SK-N-MC (cell line): Measurements from ENCODE around the gene PRSS33.

ENCODE experiments used
- DNase-seq: peaks from one replicate; pipeline ENCODE4 v3.0.0-alpha.2; 2011; ENCODE audit warnings: low read depth, low spot score
- H3K27ac ChIP-seq: fragments of 200-600 bp; sonication (generic); 2 replicates; pipeline ENCODE4 v1.5.1; 2016; ENCODE audit warnings: mixed run types
- H3K36me3 ChIP-seq: fragments of 200-600 bp; sonication (generic); 2 replicates; pipeline ENCODE4 v1.6.1; 2017; ENCODE audit warnings: antibody characterized with exemption, low read length, mixed read lengths; ENCODE audit not compliant: insufficient read depth
- H3K4me3 ChIP-seq: fragments of 200-600 bp; sonication (generic); 2 replicates; pipeline ENCODE4 v1.5.1; 2016
- H3K9ac ChIP-seq: fragments of 200-600 bp; sonication (generic); 2 replicates; pipeline ENCODE4 v1.8.0; 2017; ENCODE audit warnings: mixed run types, mixed read lengths; ENCODE audit not compliant: insufficient read length
- H3K9me3 ChIP-seq: fragments of 200-600 bp; sonication (generic); 2 replicates; pipeline ENCODE4 v1.6.1; 2017; ENCODE audit warnings: low read depth, mild to moderate bottlenecking, antibody characterized with exemption, low read length, moderate library complexity, mixed read lengths
- EZH2 ChIP-seq: fragments of 200-600 bp; sonication (generic); IDR thresholded peaks from one replicate; pipeline ENCODE4 v1.6.1; 2017; ENCODE audit warnings: antibody characterized with exemption
- FOXP2 ChIP-seq: optimal IDR thresholded peaks from 2 replicates; pipeline ENCODE3; 2011; ENCODE audit warnings: mild to moderate bottlenecking, moderate library complexity; ENCODE audit not compliant: insufficient read depth; ENCODE audit errors: extremely low read length, control extremely low read depth
- POLR2AphosphoS5 ChIP-seq: IDR thresholded peaks from 2 replicates; pipeline ENCODE4 v1.6.1; 2012; ENCODE audit warnings: mild to moderate bottlenecking, low read depth, low read length, borderline replicate concordance

The PRSS33 gene

DNA sequence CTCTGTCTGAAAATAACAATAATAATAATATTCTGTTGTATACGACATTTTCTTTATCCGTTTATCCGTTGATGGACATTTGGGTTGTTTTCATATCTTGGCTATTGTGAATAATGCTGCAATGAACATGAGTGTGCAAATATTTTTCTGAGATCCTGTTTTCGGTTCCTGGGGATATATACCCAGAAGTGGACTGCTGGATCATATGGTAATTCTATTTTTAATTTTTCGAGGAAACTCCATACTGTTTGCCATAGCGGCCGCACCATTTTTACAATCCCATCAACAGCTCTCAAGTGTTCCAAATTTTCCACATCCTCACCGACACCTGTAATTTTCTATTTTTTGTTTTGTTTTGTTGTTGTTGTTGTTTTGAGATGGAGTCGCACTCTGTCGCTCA is 5.6 kb upstream of the PRSS33 start:
- no peak for DNase-seq
- no peak overlapping the region for H3K4me3 ChIP-seq
- H3K27ac ChIP-seq, result no peak overlapping the region
- no peak overlapping the region for H3K9ac ChIP-seq
- TF ChIP-seq FOXP2 (no peak), EZH2 (no peak)
- H3K9me3 ChIP-seq, result no peaks in the 10 kb centered on the region
- no peaks in the 10 kb centered on the region for H3K36me3 ChIP-seq

DNA sequence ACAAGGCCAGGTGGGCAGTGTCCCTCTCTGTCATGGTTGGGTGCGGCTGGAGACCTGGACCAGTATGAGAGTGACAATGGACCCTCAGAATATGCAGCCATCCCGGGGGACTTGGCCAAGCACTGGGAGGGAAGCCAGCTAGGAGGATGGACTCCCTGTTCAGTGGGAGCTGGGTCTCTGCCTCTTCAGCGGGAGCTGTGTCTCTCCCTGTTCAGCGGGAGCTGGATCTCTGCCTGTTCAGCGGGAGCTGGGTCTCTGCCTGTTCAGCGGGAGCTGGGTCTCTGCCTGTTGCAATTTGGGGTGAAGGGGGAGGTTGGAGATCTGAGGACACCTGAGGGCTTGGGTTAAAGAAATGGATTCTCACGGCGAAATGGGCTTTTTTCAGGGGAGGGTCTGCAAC is 3.8 kb upstream of the PRSS33 start:
- Histone ChIP-seq H3K9me3 (no peaks in the 10 kb centered on the region), H3K36me3 (no peaks in the 10 kb centered on the region), H3K27ac (no peak overlapping the region), H3K9ac (no peak overlapping the region), H3K4me3 (no peak overlapping the region)
- TF ChIP-seq FOXP2 (no peak), POLR2AphosphoS5 (no peak), EZH2 (no peak)
- DNase-seq, result no peak

DNA sequence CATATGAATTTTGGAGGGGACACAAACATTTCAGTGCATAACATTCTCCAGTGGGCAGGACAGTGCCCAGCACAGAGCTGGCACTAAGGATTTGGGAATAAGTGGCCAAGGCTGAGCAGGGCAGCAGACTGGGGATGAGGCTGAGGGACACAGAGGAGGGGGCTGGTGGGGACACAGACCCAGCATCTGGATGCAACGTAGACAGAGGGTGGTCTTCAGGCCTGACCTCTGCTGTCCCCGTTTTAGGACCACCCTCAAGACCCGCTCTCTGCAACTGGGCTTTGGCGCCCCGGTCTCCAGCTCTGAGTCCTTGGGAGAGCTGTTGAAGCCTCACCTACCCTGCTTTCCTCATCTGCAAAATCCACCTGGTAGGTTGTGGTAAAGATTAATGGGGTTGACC is 3.3 kb upstream of the PRSS33 start:
- no peak overlapping the region for H3K4me3 ChIP-seq
- H3K36me3 ChIP-seq, result no peaks in the 10 kb centered on the region
- H3K9ac ChIP-seq, result no peak overlapping the region
- no peak for DNase-seq
- no peak overlapping the region for H3K27ac ChIP-seq
- H3K9me3 ChIP-seq, result no peaks in the 10 kb centered on the region
- no peak for TF ChIP-seq POLR2AphosphoS5
- no peak for TF ChIP-seq EZH2
- TF ChIP-seq FOXP2, result no peak

DNA sequence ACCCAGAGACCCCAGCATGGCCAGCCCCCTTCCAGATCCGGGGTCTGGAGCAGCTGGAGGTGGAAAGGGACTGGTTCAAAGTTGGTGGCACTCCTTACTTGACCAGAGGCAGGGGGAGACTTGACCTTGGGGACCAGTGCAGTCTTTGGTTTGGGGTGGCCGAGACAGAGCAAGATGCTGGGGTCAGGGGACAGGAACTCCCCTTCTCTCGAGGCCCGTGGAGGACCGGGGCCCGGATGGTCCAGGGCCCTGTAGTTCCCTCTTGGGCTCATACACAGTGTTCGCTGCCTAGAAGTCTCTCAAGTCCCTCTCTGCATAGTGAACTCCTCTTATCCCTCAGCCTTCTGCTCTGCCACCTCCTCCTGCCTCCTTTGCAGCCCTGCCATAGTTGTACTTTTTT is 601 bp upstream of the PRSS33 start:
- Histone ChIP-seq H3K4me3 (no peak overlapping the region), H3K36me3 (no peaks in the 10 kb centered on the region), H3K9ac (no peak overlapping the region), H3K27ac (no peak overlapping the region), H3K9me3 (no peaks in the 10 kb centered on the region)
- TF ChIP-seq POLR2AphosphoS5, result no peak
- DNase-seq, result no peak

DNA sequence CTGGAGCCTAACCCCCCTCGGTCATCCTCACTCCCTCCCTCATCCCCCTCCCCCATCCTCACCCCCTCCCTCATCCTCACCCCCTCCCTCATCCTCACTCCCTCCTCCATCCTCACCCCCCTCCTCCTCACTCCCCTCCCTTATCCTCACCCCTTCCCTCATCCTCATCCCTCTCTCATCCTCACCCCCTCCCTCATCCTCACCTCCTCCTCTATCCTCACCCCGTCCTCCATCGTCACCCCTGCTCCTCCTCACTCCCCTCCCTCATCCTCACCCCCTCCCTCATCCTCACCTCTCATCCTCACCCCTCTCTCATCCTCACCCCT is 571 bp downstream of the PRSS33 start:
- Histone ChIP-seq H3K9me3 (no peaks in the 10 kb centered on the region), H3K27ac (no peak overlapping the region), H3K36me3 (no peaks in the 10 kb centered on the region), H3K4me3 (no peak overlapping the region), H3K9ac (no peak overlapping the region)
- no peak for DNase-seq
- no peak for TF ChIP-seq EZH2
- no peak for TF ChIP-seq POLR2AphosphoS5
- TF ChIP-seq FOXP2, result no peak

DNA sequence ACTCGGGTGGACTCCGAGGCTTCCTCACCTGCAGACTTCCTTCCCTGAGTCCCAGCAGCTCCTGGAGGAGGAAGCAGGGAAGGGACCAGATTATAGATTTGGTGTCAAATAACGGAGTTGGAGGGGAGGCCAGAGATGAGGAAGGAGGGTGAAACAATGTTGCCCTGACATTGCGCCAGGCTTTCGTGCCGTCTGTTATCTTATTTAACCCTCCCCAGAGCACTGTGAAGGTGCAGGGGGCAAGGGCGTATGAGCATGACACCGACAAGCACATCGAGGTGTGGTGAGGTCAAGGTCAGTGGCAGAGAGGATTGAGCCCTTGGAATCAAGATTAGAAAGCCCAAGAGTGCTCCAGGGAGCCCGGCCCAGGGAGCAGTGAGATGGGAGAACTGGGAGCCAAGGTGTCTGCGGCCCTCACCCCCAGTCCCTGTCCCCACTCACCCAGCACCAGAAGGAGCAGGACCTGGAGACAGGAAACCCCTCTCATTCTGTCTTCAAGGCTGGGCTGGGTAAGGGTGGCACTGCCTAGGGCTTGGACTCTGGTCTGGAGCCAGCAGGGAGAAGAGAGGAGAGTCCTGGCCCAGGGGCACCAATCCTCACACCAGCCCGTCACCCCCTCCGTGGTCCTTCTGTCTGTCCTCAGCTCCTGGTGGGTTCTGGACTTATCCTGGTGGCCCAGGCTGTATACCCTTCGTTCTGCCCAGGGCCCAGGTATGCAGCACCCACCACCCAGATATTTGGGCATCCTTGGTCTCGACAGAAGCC is 1.1 kb downstream of the PRSS33 start:
- Histone ChIP-seq H3K36me3 (no peaks in the 10 kb centered on the region), H3K27ac (no peak overlapping the region), H3K4me3 (no peak overlapping the region), H3K9ac (no peak overlapping the region), H3K9me3 (no peaks in the 10 kb centered on the region)
- DNase-seq, result no peak
- TF ChIP-seq POLR2AphosphoS5, result no peak
- TF ChIP-seq FOXP2, result no peak
- TF ChIP-seq EZH2, result no peak

DNA sequence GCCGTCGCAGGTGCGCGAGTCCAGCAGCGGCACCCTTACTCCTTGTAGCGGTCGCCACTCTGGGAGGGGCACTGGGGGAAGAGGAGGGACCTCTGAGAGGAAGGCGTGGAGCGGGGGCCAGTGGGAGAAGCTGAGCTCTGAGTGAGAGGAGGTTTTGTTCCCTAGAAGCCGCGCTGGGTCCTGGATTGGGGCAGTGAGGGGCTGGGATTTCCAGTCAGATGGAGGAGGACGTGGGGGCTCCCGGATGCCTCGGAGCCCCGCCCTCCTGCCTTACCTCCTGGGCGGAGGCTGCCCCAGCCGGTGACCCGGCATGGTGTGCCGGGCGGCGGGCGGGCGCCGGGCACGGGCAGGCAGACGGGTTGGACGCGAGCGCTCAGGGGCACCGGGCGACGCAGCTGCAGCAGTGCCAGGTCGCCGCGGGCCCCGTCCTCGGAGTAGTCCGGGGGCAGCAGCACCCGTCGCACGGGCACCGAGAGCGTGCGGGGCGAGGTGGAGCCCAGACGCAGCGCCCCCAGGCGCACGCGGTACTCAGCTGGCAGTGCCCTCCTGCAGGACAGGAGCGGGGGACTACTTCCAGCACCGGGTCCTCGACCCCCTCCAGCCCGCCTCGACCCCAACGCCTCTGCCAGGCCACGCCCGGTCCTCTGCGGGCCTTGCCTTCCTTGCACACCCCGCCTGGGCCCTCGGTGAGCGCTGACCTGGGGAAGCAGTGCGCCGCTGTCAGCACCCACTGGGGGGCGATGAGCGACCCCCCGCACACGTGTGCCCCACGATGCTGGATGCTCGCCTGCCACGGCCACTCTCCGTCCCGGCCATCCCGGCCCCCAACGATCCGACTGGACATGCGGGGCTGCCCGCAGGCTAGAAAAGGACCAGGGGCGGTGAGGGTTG is 2.0 kb downstream of the PRSS33 start:
- TF ChIP-seq FOXP2 (no peak), POLR2AphosphoS5 (no peak), EZH2 (no peak)
- Histone ChIP-seq H3K9ac (no peak overlapping the region), H3K36me3 (no peaks in the 10 kb centered on the region), H3K9me3 (no peaks in the 10 kb centered on the region), H3K4me3 (no peak overlapping the region), H3K27ac (no peak overlapping the region)
- DNase-seq, result no peak

DNA sequence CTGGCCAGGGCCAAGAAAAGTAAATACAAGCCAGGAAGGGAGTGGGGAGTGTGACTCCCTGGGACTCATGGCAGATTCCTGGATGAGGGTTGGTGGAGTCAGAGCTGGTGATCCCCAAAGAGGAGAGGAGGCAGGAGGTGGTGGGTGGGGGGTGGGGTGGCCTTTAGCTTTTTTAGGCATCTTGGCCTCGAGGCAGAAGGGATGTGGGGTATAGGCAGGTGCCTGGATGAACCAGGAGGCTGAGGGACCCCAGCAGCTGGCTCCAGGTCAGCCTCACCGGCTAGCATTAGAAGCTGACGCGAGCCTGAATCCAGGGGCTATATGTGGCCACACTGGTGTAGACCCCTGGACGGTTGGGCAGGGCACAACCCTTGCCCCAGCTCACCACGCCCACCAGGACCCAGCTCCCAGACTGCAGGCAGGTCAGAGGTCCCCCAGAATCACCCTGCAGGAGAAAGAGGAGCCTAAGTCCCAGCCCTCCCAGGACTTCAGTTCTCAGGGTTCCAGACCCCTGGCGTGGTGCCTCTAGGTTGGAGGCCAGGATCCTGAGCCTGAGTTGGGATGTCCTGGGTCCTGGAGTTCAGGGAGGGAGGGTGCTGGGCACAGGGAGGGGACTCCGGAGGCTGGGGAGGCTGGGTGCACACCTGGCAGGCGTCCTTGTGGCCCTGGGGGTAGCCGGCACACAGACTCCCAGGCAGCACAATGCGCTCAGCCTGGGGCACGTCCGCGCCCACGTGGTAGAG is 2.8 kb downstream of the PRSS33 start:
- H3K36me3 ChIP-seq, result no peaks in the 10 kb centered on the region
- no peak overlapping the region for H3K27ac ChIP-seq
- H3K9me3 ChIP-seq, result no peaks in the 10 kb centered on the region
- no peak overlapping the region for H3K9ac ChIP-seq
- TF ChIP-seq EZH2, result no peak
- no peak for TF ChIP-seq FOXP2
- TF ChIP-seq POLR2AphosphoS5, result no peak
- H3K4me3 ChIP-seq, result no peak overlapping the region
- no peak for DNase-seq
